Hippocampal formation (tissue), 2 donors: ENCODE measurements around the gene TSPAN17.
A peak's percentile ranks its signal among the peaks of the same experiment; 100 is the strongest.

Source experiments
- DNase-seq, 2 donors: peaks; one replicate each; lab custom pipeline; 2025; lab: John Stamatoyannopoulos, UW

Gene TSPAN17

GRCh38 chr5:176642675-176643490 lies 4.4 kb upstream of the TSPAN17 start:
- DNase-seq: no peak

GRCh38 chr5:176643491-176644219 lies 3.6 kb upstream of the TSPAN17 start:
- DNase-seq: no peak

GRCh38 chr5:176644294-176644693 lies 3.0 kb upstream of the TSPAN17 start:
- DNase-seq: no peak

GRCh38 chr5:176644878-176645670 lies 2.2 kb upstream of the TSPAN17 start:
- no peak for DNase-seq

- no peak for DNase-seq
Measured at GRCh38 chr5:176646049-176646706, 1.1 kb upstream of the TSPAN17 start.

GRCh38 chr5:176646707-176647029 lies 616 bp upstream of the TSPAN17 start:
- no peak for DNase-seq

GRCh38 chr5:176647843-176648473 lies 674 bp downstream of the TSPAN17 start:
- no peak for DNase-seq

- DNase-seq: no peak
Measured at GRCh38 chr5:176648474-176649194, 1.4 kb downstream of the TSPAN17 start.

- DNase-seq: no peak
Measured at GRCh38 chr5:176650354-176650884, 3.1 kb downstream of the TSPAN17 start.

- no peak for DNase-seq
Measured at GRCh38 chr5:176651472-176651980, 4.2 kb downstream of the TSPAN17 start.

- DNase-seq: peak; percentile 14 to 31
Measured at GRCh38 chr5:176652136-176652535, 4.9 kb downstream of the TSPAN17 start.

GRCh38 chr5:176653401-176654385 lies 6.4 kb downstream of the TSPAN17 start:
- no peak for DNase-seq

GRCh38 chr5:176654856-176655255 lies 7.6 kb downstream of the TSPAN17 start:
- no peak for DNase-seq

GRCh38 chr5:176656467-176656990 lies 9.2 kb downstream of the TSPAN17 start:
- no peak for DNase-seq

- DNase-seq: peak; percentile 46 to 81
Measured at GRCh38 chr5:176658007-176658599, 10.8 kb downstream of the TSPAN17 start.

GRCh38 chr5:176658817-176659511 lies 11.7 kb downstream of the TSPAN17 start:
- no peak for DNase-seq

- no peak for DNase-seq
Measured at GRCh38 chr5:176659512-176659839, 12.2 kb downstream of the TSPAN17 start.

- DNase-seq: no peak
Measured at GRCh38 chr5:176659860-176660461, 12.7 kb downstream of the TSPAN17 start.
